HFF-Myc (cell line): ENCODE measurements around the gene TMOD3.

Source experiments
- DNase-seq: peaks from one replicate; pipeline ENCODE4 v3.0.0-alpha.2; 2011; ENCODE audit warnings: low read depth; ENCODE audit errors: extremely low read depth
- H3K4me3 ChIP-seq: replicated peaks from 2 replicates; pipeline ENCODE4 v1.5.1; 2011; ENCODE audit warnings: low read depth, mild to moderate bottlenecking, control low read depth, low read length
- CTCF ChIP-seq: IDR thresholded peaks from 2 replicates; pipeline ENCODE4 v1.5.1; 2012; ENCODE audit warnings: mild to moderate bottlenecking, low read depth, low read length, control low read depth; ENCODE audit errors: missing control alignments

Gene TMOD3

GRCh38 chr15:51924156-51925068 lies 95.0 kb downstream of the TMOD3 start:
- TF ChIP-seq CTCF, result no peak
- H3K4me3 ChIP-seq, result no peak overlapping the region
- no peak for DNase-seq

GRCh38 chr15:51926809-51927208 lies 97.4 kb downstream of the TMOD3 start:
- DNase-seq, result no peak
- no peak for TF ChIP-seq CTCF
- no peak overlapping the region for H3K4me3 ChIP-seq

GRCh38 chr15:51931016-51931415 lies 101.6 kb downstream of the TMOD3 start:
- DNase-seq, result no peak
- no peak overlapping the region for H3K4me3 ChIP-seq
- no peak for TF ChIP-seq CTCF

- peak; percentile 42 for DNase-seq
- no peak for TF ChIP-seq CTCF
- H3K4me3 ChIP-seq, result no peak overlapping the region
Measured at GRCh38 chr15:51931638-51932037, 102.2 kb downstream of the TMOD3 start.

- TF ChIP-seq CTCF, result no peak
- H3K4me3 ChIP-seq, result no peak overlapping the region
- DNase-seq, result no peak
Measured at GRCh38 chr15:51932161-51932560, 102.7 kb downstream of the TMOD3 start.

GRCh38 chr15:51935466-51936104 lies 106.1 kb downstream of the TMOD3 start:
- no peak overlapping the region for H3K4me3 ChIP-seq
- no peak for DNase-seq
- TF ChIP-seq CTCF, result no peak
